GM21360 (cell line): ENCODE measurements around the gene NUTM1.
"Not testable (repeated sequence)": the region's sequence is repeated elsewhere in the genome, so short reads cannot be mapped to it uniquely, and the experiment has no call there.

Experiments
- ATAC-seq: cut with Tn5 transposase; IDR thresholded peaks from one replicate; pipeline ENCODE4 v1.9.1; 2021; ENCODE audit warnings: mild to moderate bottlenecking, moderate library complexity; ENCODE audit not compliant: unreplicated experiment

Gene NUTM1

GRCh38 chr15:34336231-34336990 lies 6.7 kb upstream of the NUTM1 start:
- no peak for ATAC-seq

- ATAC-seq: peak; percentile 2
Measured at GRCh38 chr15:34336991-34337556, 6.0 kb upstream of the NUTM1 start.

GRCh38 chr15:34337557-34338306 lies 5.4 kb upstream of the NUTM1 start, which contains the start of gene SLC12A6:
Gene SLC12A6, minus strand, starts transcription at chr15:34337781. Its CDS starts 1,101 bp downstream, at chr15:34336680.
- peak; percentile 55 for ATAC-seq

- no peak for ATAC-seq
Measured at GRCh38 chr15:34338347-34338746, 4.8 kb upstream of the NUTM1 start.

GRCh38 chr15:34339946-34340345 lies 3.2 kb upstream of the NUTM1 start:
- no peak for ATAC-seq

GRCh38 chr15:34341381-34342212 lies 1.5 kb upstream of the NUTM1 start:
- no peak for ATAC-seq

- not testable (repeated sequence) for ATAC-seq
Measured at GRCh38 chr15:34342213-34342736, 840 bp upstream of the NUTM1 start.

GRCh38 chr15:34347951-34348638 lies 5.0 kb downstream of the NUTM1 start:
- ATAC-seq: no peak

- ATAC-seq: no peak
Measured at GRCh38 chr15:34348735-34349300, 5.7 kb downstream of the NUTM1 start.

- ATAC-seq: no peak
Measured at GRCh38 chr15:34349769-34350168, 6.7 kb downstream of the NUTM1 start.

- ATAC-seq: not testable (repeated sequence)
Measured at GRCh38 chr15:34352996-34353395, 9.9 kb downstream of the NUTM1 start.

- no peak for ATAC-seq
Measured at GRCh38 chr15:34353627-34354026, 10.5 kb downstream of the NUTM1 start.

- ATAC-seq: no peak
Measured at GRCh38 chr15:34354286-34354685, 11.2 kb downstream of the NUTM1 start.

GRCh38 chr15:34355241-34355640 lies 12.1 kb downstream of the NUTM1 start:
- no peak for ATAC-seq

- ATAC-seq: no peak
Measured at GRCh38 chr15:34357653-34358052, 14.5 kb downstream of the NUTM1 start.

- ATAC-seq: no peak
Measured at GRCh38 chr15:34358367-34358766, 15.3 kb downstream of the NUTM1 start.

GRCh38 chr15:34358948-34359347 lies 15.8 kb downstream of the NUTM1 start:
- no peak for ATAC-seq

GRCh38 chr15:34359416-34359815 lies 16.3 kb downstream of the NUTM1 start:
- no peak for ATAC-seq

GRCh38 chr15:34360298-34360697 lies 17.2 kb downstream of the NUTM1 start:
- ATAC-seq: no peak

- no peak for ATAC-seq
Measured at GRCh38 chr15:34361278-34361677, 18.2 kb downstream of the NUTM1 start.
